Keratinocyte (primary cell): ENCODE measurements around the gene KANTR.

Experiments used
- EZH2 ChIP-seq: IDR thresholded peaks from one replicate; pipeline ENCODE4 v1.6.1; 2012; ENCODE audit warnings: inconsistent platforms, mild to moderate bottlenecking, low read length, moderate library complexity
- TF ChIP-seq, protein P1 (sequence below), 3 experiments: IDR thresholded peaks in 1 of 3; conservative IDR thresholded peaks in 1 of 3; optimal IDR thresholded peaks in 1 of 3; 2 replicates in 2 of 3; 3 replicates in 1 of 3; pipeline versions ENCODE3 to v1.5.1; 2011; ENCODE audit warnings: low read length in 3 of 3, mild to moderate bottlenecking in 3 of 3, moderate library complexity in 2 of 3, control low read depth in 1 of 3, inconsistent platforms in 1 of 3; ENCODE audit not compliant: insufficient read depth in 2 of 3; ENCODE audit errors: extremely low read depth in 1 of 3

DNA sequence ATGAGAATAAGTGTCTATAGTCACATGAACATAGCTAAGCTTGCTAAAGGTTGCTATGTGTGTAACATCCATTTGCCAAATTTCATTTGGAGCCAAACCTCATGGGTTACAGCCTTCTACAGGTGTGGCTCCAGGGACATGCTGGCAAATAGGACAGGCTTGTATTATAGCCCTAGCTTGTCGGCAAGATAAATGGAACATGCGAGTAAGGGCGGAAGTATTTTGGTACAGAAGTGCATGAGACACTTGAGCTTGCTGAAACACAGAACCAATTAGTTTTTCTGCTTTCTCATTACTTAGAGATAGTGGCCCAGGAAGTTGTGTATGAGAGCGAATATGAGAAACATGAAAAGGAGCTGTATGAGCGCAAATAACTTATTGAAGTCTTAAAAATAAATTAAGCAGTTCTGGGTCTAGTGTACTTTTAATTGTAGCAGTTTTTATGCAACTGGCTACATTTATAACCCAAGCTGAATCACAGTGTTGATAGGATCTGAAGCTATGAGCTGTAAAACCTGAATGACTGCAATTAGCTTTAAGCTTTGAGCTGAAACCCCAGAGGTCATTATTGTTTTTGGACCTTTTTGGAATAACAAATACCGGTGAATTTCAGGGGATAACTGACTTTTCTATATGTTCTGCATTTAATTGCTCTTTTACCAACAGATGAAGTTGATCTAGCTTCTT lies 66.5 kb downstream of the KANTR start:
- TF ChIP-seq EZH2: no peak
- TF ChIP-seq, protein P1, sequence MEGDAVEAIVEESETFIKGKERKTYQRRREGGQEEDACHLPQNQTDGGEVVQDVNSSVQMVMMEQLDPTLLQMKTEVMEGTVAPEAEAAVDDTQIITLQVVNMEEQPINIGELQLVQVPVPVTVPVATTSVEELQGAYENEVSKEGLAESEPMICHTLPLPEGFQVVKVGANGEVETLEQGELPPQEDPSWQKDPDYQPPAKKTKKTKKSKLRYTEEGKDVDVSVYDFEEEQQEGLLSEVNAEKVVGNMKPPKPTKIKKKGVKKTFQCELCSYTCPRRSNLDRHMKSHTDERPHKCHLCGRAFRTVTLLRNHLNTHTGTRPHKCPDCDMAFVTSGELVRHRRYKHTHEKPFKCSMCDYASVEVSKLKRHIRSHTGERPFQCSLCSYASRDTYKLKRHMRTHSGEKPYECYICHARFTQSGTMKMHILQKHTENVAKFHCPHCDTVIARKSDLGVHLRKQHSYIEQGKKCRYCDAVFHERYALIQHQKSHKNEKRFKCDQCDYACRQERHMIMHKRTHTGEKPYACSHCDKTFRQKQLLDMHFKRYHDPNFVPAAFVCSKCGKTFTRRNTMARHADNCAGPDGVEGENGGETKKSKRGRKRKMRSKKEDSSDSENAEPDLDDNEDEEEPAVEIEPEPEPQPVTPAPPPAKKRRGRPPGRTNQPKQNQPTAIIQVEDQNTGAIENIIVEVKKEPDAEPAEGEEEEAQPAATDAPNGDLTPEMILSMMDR (optimal IDR thresholded peaks at IDR 0.05 in 1 of 3, IDR thresholded peaks at IDR 0.05 in 1 of 3, conservative IDR thresholded peaks at IDR 0.05 in 1 of 3; ENCODE audit: extremely low read depth in 1 of 3, insufficient read depth in 2 of 3, low read length in 3 of 3): no peak
